Measurements from ENCODE around the gene GPR157. TPM values are rescaled to one million over a fixed set of nuclear protein-coding genes. Genes with fewer than 3 reads are reported as not detected.
"Not testable (repeated sequence)": the region's sequence is repeated elsewhere in the genome, so short reads cannot be mapped to it uniquely, and the experiment has no call there.

GPR157 gene
- total RNA-seq, 1 experiment from 2014 or later: 5.4 TPM

DNA sequence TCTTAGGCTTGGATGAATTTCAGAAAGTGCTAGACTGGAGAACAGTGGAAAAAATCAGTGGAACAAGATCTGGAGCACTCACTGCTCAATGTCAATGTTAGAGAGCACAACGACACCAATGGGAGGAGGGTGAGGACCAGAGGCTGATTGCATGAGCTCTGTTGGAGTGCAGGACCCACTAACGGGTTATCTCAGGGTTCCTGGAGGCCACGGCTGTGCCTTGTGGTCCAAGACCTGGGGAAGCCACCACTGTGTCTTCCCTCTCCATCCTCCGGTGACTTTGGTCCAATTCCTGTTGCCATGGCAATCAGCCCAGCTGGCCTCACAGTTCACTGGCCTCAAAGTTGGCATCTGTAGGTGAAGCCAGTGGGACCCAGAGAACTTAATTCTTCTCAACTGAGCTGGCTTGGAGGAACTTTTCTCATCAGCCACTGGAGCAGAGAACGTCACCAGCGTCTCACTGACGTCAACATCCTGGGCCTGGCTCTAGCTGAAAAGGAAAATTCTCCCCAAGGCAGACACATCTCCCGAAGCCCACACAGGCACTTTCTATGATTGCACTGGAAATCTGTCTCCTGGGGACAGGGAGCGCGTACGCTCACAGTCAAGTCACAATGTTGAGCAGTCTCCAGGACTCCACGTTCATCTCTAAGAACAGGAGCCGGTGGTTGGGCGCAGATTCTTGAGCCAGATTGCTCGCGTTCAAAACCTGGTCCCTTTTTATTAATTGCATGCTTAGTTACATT, 21.9 kb upstream of the GPR157 start:
- in situ Hi-C loops (cut with HindIII; ENCODE audit: low pct_unique_long_range_greater_than_20kb, low sequenced_read_pairs): no loop called here
- no peak for DNase-seq (ENCODE audit: low read depth, low spot score)

DNA sequence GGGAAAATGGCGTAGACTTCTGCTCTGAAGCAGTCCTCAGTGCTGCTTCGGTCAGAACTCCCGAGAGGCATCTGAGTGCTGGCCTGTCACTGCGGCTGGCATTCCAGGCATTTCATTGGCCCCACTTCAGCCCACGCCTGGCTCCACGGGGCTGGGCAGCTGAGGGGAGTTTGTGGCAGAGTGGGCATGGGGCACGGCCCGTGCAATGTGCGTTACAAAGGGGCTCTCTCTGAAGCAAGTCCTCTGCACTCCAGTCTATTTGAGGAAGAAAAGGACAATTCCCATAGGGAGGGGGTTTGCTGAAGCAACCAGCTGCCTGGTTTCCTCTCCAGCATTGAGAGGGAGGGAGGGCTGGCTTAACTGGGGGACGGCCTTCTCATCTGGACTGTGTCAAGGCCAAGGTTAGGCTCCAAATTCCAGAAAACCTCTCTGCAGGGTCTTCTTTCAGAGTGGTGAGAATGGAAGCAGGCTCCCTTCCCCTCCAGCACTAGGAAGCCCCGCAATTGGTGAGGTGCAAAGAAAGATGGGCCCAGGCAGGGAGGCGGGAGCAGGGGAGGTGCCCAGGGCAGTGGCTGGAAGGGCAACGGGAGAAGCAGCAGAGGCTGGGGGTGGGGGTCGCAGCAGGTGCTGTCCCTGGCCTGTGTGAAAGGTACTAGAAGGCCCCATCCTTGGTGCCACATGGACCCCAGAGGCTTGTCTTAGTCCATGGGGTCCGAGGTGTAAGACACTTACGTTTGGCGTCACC, 21.1 kb upstream of the GPR157 start:
- DNase-seq (ENCODE audit: low read depth, low spot score): no peak
- in situ Hi-C loops (cut with HindIII; ENCODE audit: low pct_unique_long_range_greater_than_20kb, low sequenced_read_pairs): no loop called here

DNA sequence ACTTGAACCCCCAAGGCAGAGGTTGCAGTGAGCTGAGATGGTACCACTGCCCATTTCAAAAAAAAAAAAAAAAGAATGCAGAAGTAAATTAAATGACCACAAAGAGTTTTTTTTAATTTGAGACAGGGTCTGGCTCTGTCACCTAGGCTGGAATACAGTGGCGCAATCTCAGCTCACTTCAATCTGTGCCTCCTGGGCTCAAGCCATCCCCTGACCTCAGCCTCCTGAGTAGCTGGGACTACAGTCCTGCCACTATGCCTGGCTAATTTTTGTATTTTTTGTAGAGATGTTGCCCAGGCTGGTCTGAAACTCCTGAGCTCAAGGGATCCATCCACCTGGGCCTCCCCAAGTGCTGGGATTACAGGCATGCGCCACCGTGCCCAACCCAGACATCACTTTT, 20.2 kb upstream of the GPR157 start:
- in situ Hi-C loops (cut with HindIII; ENCODE audit: low pct_unique_long_range_greater_than_20kb, low sequenced_read_pairs): no loop called here
- DNase-seq (ENCODE audit: low read depth, low spot score): no peak

DNA sequence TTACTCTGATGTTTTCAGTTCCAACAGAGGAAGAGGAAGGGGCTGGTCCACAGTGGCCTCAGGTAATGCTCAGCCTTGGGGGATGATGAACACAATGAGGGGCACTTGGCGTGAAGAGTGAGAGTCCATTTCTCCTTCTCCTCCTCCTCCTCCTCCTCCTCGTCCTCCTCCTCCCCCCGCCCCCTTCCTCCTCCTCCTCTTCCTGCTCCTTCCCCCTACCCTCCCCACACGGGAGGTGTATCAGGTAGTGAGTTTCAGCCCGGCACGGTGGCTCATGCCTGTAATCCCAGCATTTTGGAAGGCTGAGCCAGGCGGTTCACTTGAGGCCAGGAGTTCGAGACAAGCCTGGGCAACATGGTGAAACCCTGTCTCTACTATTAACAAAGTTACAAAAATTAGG, 17.3 kb upstream of the GPR157 start:
- in situ Hi-C loops (cut with HindIII; ENCODE audit: low pct_unique_long_range_greater_than_20kb, low sequenced_read_pairs): no loop called here
- DNase-seq (ENCODE audit: low read depth, low spot score): no peak

DNA sequence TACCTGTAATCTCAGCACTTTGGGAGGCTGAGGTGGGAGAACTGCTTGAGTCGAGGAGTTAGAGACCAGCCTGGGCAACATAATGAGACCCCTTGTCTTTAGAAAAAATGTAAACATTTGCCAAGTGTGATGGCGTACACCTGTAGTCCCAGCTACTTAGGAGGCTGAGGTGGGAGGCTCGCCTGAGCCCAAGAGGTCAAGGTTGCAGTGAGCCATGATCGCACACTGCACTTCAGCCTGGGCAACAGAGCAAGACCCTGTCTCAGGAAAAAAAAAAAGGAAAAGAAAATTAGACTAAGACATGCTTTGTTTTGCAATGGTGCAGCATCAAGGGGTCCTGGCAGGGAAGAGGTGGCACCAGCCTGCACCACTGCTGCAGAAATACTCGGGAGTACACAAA, 16.8 kb upstream of the GPR157 start:
- in situ Hi-C loops (cut with HindIII; ENCODE audit: low pct_unique_long_range_greater_than_20kb, low sequenced_read_pairs): no loop called here
- DNase-seq (ENCODE audit: low read depth, low spot score): no peak

DNA sequence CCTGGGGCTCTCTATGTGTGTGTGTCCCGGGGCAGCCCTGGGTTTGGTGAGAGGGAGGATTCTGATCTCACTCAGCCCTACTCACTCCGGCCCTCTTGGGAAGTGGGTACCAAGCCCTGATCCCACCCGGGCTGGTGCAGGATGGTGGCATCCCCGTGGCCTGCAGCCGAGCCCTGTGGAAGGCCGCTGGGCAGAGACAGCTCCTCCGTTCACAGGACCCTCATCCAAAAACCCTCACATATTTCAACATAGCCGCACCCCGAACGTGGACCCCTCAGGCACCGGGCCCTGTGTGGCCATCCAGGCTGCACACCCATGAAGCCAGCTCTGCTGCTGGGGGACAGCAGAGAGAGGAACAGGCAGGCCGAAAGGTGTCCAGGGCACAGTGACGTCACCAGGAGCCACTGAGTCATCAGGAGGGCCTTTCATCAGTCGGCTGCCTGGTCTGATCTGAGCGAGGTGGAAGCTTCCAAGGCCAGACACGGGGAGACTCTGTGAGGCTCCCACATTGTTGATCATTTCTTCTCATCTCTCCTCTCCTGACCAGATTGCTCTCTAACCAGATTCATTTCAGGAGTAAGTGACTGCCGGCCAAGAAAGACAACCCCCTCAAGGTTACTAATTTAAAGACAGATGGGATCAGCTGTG, 16.2 kb upstream of the GPR157 start:
- in situ Hi-C loops (cut with HindIII; ENCODE audit: low pct_unique_long_range_greater_than_20kb, low sequenced_read_pairs): no loop called here
- DNase-seq (ENCODE audit: low read depth, low spot score): no peak

DNA sequence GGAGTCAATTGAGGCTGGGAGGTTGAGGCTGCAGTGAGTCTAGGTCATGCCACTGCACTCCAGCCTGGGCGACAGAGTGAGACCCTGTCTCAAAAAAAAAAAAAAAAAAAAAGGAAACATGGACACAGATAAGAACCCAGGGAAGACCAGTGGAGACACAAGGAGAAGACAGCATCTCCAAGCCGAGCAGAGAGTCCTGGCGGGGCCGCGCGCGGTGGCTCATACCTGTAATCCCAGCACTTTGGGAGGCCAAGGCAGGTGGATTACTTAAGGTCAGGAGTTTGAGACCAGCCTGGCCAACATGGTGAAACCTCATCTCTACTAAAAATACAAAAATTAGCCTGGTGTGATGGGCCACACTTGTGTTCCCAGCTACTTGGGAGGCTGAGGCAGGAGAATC, 15.6 kb upstream of the GPR157 start:
- in situ Hi-C loops (cut with HindIII; ENCODE audit: low pct_unique_long_range_greater_than_20kb, low sequenced_read_pairs); DNase-seq (ENCODE audit: low read depth, low spot score): not testable (repeated sequence)

DNA sequence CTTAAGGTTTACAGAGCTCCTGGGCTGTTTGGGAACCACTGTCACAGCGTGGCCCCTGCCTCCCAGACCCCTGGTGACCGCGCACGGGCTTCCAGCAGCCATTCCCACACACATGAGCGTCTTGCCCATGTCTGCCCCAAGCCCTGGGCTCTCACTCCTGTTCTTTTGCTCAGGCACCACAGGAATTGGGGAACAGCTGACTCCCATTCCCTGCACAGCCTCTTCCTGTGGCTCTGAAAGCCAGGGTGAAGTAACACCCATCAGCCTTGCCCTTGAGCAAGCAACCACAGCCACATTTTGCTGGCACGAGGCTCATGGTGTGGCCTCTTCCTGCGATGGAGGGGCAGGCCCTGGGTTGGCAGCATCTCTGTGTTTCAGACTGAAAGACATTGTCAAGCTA, 14.3 kb upstream of the GPR157 start:
- in situ Hi-C loops (cut with HindIII; ENCODE audit: low pct_unique_long_range_greater_than_20kb, low sequenced_read_pairs): no loop called here
- DNase-seq (ENCODE audit: low read depth, low spot score): peak; percentile 47

DNA sequence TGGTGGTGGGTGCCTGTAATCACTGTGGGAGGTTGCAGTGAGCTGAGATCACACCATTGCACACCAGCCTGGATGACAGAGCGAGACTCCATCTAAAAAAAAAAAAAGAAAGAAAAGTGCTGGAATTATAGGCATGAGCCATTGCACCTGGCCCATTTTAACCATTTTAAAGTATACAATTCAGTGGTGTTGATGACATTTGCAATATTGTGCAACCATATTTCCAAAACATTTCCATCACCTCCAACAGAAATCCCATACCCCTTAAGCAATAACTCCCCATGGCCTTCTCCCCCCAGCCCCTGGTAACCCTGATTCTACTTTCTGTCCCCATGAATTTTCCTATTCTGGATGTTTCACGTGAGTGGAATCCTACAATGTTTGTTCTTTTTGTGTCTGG, 11.0 kb upstream of the GPR157 start:
- no peak for DNase-seq (ENCODE audit: low read depth, low spot score)
- in situ Hi-C loops (cut with HindIII; ENCODE audit: low pct_unique_long_range_greater_than_20kb, low sequenced_read_pairs): no loop called here

DNA sequence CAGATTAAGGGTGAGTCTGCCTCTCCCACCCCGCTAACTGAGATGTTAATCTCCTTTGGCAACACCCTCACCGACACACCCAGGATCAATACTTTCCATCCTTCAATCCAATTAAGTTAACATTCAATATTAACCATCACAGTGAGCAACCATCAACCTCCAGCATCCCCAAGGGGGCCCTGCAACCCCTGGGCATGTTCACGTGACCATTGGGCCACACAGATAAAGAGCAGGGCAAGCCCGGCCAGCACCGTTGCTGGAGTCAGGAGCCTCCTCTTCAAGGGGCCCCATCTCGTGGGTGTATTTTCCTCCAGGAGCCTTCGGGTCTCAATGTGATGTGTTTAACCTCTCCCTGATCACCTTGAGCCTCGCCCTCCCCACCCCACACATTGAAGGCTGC, 8.0 kb upstream of the GPR157 start:
- DNase-seq (ENCODE audit: low read depth, low spot score): no peak
- in situ Hi-C loops (cut with HindIII; ENCODE audit: low pct_unique_long_range_greater_than_20kb, low sequenced_read_pairs): no loop called here

DNA sequence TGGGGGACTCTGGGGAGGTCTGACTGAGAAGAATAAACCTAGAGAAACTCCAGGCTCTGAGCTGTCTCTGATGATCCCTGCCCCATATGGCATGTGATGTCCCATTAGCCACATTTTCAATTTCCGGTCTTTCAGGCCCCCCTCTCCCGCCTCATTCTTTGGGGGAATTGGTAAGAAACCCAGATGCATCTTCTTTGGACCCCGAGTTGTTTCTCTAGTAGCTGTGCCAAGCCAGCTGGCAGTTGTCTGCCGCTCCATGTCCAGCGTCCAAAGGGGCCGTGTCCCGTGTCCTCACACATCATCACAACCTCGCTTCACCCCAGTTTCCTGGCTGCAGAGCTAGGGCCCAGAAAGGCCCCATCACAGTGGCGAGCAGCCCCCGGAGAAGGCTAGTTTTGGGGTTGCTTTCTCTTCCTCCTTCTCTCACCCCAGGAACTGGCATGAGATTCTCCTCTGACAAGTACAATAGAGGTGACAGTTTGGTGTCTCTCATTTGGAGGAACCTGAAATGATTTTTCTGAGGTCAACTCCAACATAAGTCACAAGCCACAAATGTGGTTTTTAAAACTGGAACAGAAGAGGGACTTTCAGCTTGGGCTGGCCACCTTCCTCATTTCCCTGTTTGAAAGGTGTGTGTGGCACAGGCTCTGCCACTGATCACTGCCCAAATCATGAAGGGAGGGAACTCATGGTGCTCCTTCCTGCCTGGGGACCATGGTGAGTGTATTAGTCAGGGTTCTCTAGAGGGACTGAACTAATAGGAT, 6.4 kb upstream of the GPR157 start:
- DNase-seq (ENCODE audit: low read depth, low spot score): no peak
- in situ Hi-C loops (cut with HindIII; ENCODE audit: low pct_unique_long_range_greater_than_20kb, low sequenced_read_pairs): no loop called here

DNA sequence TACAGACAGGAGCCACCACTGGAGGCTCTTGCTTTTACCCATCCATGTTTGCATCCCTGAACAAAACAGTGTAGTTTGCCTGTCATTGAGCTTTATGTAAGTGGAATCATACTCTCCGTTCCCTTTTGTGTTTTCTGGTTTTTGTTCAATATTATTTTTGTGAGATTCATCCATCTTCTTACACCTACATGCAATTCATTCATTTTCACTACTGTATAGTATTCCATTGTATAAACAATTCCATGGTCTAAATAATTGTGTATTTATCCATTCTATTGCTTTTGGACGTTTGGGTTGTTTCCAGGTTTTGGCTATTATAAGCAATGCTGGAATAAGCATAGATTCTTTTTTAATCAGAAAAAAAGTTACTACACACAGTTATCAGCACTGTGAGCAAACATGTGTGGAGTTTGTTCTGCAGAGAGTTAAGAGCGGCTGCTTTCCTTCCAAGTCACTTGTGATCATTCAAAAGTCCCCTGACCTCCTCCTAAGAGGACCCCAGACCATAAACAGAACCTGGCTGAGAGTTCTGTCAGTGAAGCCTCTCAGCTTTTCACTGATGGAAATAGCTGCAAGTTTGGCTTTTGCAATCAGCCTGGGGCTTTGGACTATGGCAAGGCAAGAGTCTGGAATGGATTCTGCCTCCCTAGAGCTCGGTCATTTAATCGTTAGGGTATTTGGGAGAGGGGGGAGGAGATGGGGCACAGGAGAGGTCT, 5.1 kb upstream of the GPR157 start:
- no peak for DNase-seq (ENCODE audit: low read depth, low spot score)

DNA sequence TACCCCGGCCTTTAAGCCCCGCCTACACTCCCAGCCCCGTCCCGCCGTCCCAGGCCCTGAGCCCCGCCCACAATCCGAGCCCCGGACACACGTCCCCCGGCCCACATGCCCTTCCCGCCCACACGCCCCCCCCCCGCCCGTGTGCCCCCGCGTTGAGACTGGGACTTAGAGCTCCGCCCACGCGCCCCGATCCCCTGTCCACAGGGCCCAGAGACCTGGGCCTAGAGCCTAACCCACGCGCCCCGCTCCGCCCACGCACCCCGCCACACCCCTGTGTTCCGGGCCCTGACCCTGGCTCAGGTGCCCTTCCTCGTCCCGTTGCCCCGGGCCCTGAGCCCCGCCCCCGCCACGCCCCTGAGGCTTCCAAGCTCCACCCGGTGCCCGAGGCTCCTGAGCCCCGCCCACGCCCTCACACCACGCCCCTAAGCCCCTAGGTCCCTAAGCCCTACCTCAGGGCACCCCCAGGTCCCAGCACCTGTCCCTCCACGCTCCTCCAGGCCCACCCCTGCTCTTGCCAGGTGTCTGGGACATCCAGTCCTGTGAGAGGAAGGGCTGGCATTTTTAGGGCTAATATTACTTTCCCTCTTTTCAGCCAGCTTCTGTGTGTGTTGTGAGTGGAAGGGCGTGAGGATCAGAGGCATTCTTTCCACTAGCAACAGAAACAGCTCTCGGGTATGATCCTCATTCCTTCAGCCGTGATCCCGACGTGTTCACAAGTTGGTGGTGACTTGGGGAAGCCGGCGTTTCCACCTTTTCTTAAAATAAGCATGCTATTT, 552 bp upstream of the GPR157 start:
- DNase-seq (ENCODE audit: low read depth, low spot score): peak; percentile 81
- in situ Hi-C loops (cut with HindIII; ENCODE audit: low pct_unique_long_range_greater_than_20kb, low sequenced_read_pairs): no loop called here

More for the DNA sequence above, 5.1 kb upstream of the GPR157 start:
- in situ Hi-C loops (cut with HindIII; ENCODE audit: low pct_unique_long_range_greater_than_20kb, low sequenced_read_pairs): no loop called here

DNA sequence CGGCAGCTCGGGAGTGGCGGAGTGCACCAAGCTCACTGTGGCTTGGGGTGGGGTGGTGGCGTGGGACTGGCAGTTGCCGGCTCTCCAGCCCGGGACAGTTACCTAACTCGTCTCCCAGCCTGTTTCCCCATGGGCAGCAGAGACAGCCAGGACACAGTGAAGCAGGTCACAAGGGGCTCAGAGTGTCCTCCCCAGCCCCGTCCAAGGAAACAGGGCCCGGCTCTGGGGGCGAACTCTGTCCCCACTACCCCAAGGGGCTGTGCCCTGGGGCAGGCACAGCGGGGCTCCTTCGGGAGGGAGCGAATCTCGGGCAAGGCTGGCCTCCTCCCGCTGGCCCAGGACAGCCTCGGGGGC, 759 bp downstream of the GPR157 start:
- in situ Hi-C loops (cut with HindIII; ENCODE audit: low pct_unique_long_range_greater_than_20kb, low sequenced_read_pairs): no loop called here
- DNase-seq (ENCODE audit: low read depth, low spot score): no peak

DNA sequence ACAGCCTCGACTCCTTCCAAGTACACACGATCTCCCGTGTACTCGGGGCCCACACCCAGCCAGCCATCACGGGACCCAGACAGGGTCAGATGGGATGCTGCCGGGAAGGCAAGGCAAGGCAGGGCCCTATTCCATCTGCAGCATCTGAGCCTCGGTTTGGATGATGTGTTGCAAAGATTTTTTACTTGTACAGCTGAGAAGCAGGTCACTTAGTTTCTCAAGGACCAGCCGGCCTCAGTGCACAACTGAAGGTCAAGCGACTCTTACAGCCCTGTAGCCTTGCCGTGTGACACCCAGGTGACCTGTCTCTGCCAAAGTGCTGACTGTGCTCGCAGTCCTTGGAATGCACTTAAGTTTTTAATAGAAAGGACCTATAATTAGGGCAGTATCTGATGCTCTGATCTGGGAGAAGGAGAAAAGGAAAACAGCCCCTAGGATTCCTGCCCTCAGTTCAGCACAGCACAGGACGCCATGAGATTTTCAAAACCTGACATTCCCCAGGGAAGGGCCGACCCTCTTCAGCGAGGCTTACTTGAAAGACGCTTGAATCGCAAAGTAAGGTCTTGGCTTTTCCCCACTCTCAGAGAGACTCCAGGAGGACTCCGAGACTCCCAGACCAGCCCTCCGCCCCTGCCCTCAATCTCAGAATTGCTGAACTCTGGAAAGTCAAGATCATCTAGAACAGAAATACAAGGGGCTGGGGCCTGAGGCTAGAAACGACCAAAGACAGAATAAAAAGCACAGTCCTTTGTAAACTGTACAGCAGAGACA, 1.3 kb downstream of the GPR157 start:
- in situ Hi-C loops (cut with HindIII; ENCODE audit: low pct_unique_long_range_greater_than_20kb, low sequenced_read_pairs): no loop called here
- no peak for DNase-seq (ENCODE audit: low read depth, low spot score)

DNA sequence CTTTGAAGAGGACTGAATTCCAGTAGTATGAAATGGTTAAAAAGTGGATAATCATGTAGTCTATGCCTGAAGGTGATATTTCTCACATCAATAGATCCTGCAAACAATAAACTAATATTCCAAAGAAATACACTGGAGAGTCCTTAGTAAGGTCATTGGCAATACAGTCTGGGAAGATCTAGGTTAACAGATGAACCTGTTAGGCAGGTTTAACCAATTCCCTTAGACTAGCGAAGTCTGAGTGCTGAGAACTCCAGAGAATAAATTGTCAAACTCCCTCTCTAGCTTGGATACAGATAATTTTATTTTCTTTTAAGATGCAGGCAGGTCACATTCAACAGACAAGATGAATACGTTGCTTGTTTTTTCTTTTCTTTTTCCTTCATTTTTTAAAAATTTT, 2.4 kb downstream of the GPR157 start:
- DNase-seq (ENCODE audit: low read depth, low spot score): no peak
- in situ Hi-C loops (cut with HindIII; ENCODE audit: low pct_unique_long_range_greater_than_20kb, low sequenced_read_pairs): no loop called here

Measured in SK-MEL-5 (cell line).